Measurements from ENCODE around the gene TYSND1. TPM values are rescaled to one million over a fixed set of nuclear protein-coding genes. Genes with fewer than 3 reads are reported as not detected.
"Not testable (repeated sequence)": the region's sequence is repeated elsewhere in the genome, so short reads cannot be mapped to it uniquely, and the experiment has no call there.

The TYSND1 gene
- total RNA-seq, 2 donors from 2014 or later: 16.2 to 17.6 TPM

DNA sequence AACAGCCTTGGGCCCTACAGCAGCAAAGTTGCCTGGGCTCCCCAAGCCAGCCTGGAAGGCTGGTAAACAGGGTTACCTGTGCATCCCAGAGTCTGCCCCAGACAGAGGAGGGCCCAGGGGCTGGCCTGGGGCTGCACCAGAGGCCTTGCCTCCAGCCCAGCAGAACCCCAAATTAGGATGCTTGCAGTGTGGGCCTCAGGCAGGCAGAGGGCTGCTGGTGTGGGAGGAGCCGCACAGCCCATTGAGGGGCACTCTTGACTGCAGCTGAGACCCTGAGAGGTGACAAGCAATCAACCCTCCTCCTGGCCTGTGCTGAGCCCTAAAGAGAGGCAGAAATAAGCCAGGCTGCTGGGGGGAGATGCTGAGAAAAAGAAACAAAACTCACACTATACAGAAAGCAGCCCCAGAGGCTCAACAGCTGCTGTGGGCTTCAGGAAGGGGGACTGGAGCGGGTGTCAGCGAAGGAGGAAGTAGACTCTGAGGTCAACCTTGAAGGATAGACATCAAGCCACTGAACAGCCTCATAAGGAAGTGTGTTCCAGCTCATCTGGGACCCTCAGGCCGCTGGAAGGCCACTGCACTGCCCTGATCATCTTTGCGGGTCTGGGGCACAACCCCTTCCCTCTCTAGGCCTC is 20.5 kb downstream of the TYSND1 start:
- Histone ChIP-seq H3K27ac (no peak overlapping the region), H3K9me3 (no peaks in the 10 kb centered on the region), H3K4me3 (no peak overlapping the region), H3K36me3 (replicated peaks in 1 of 2; ENCODE audit: insufficient read depth in 1 of 2, low read depth in 2 of 2) (no peaks in the 10 kb centered on the region), H3K27me3 (no peaks in the 10 kb centered on the region), H3K4me1 (no peaks in the 10 kb centered on the region)
- intact Hi-C loops (cut with DNase I): no loop called here
- DNase-seq (no peak), ATAC-seq (no peak)
- 75 to 86% methylated on average over 4 to 5 of the region's 5 CpGs for WGBS, 2 donors
- TF ChIP-seq, protein P1, sequence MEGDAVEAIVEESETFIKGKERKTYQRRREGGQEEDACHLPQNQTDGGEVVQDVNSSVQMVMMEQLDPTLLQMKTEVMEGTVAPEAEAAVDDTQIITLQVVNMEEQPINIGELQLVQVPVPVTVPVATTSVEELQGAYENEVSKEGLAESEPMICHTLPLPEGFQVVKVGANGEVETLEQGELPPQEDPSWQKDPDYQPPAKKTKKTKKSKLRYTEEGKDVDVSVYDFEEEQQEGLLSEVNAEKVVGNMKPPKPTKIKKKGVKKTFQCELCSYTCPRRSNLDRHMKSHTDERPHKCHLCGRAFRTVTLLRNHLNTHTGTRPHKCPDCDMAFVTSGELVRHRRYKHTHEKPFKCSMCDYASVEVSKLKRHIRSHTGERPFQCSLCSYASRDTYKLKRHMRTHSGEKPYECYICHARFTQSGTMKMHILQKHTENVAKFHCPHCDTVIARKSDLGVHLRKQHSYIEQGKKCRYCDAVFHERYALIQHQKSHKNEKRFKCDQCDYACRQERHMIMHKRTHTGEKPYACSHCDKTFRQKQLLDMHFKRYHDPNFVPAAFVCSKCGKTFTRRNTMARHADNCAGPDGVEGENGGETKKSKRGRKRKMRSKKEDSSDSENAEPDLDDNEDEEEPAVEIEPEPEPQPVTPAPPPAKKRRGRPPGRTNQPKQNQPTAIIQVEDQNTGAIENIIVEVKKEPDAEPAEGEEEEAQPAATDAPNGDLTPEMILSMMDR (IDR thresholded peaks at IDR 0.05): no peak
- no peak for TF ChIP-seq POLR2A (IDR thresholded peaks at IDR 0.05)

DNA sequence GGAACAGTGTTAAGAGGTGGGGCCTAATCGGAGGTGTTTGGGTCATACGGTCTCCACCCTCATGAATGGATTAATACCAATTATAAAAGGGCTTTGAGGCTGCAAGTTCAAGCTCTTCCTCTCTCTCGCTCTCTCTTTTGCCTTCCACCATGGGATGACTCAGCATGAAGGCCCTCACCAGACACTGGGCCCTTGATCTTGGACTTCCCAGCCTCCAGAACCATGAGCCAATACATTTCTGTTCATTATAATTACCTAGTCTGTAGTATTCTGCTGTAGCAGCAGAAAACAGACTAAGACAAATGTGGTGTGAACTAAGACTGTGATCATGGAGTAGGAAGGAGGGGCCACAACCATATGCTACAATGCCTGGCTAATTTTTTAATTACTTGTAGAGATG is 21.6 kb downstream of the TYSND1 start:
- ATAC-seq: no peak
- H3K4me3 ChIP-seq: no peak overlapping the region
- TF ChIP-seq POLR2A (IDR thresholded peaks at IDR 0.05): no peak
- TF ChIP-seq, protein P1 (IDR thresholded peaks at IDR 0.05): no peak
- intact Hi-C loops (cut with DNase I): no loop called here
- no peak for DNase-seq
- H3K4me1 ChIP-seq: no peaks in the 10 kb centered on the region
- 95 to 97% methylated on average over 3 of the region's 3 CpGs for WGBS, 2 donors
- H3K36me3 ChIP-seq (replicated peaks in 1 of 2; ENCODE audit: insufficient read depth in 1 of 2, low read depth in 2 of 2): no peaks in the 10 kb centered on the region
- H3K9me3 ChIP-seq: no peaks in the 10 kb centered on the region
- no peaks in the 10 kb centered on the region for H3K27me3 ChIP-seq
- no peak overlapping the region for H3K27ac ChIP-seq

DNA sequence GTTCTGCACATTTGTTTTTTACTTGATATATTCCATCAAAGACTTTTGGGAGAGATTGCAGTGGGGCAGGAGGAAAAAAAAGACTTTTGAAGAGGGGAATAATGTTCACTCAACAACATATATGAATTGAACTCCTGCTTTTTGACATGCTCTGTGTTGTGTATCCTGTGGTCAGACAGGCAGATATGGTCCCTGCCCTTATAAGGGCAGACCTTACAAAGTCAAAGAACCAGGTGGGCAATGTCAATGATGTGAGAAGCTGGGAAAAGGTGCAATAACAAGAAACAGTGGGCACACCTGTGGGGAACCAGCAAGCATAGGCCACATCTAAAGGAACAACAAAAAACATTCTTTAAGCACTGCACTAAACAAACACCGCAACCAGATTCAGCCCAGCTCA is 22.1 kb downstream of the TYSND1 start:
- Histone ChIP-seq H3K27me3 (no peaks in the 10 kb centered on the region), H3K4me3 (no peak overlapping the region), H3K27ac (no peak overlapping the region), H3K36me3 (replicated peaks in 1 of 2; ENCODE audit: insufficient read depth in 1 of 2, low read depth in 2 of 2) (no peaks in the 10 kb centered on the region), H3K4me1 (no peaks in the 10 kb centered on the region), H3K9me3 (no peaks in the 10 kb centered on the region)
- DNase-seq: no peak
- 91 to 94% methylated on average over 1 of the region's 1 CpG for whole genome bisulfite sequencing, 2 donors
- TF ChIP-seq, protein P1 (IDR thresholded peaks at IDR 0.05): no peak
- no peak for TF ChIP-seq POLR2A (IDR thresholded peaks at IDR 0.05)
- ATAC-seq: no peak
- intact Hi-C loops (cut with DNase I): no loop called here

DNA sequence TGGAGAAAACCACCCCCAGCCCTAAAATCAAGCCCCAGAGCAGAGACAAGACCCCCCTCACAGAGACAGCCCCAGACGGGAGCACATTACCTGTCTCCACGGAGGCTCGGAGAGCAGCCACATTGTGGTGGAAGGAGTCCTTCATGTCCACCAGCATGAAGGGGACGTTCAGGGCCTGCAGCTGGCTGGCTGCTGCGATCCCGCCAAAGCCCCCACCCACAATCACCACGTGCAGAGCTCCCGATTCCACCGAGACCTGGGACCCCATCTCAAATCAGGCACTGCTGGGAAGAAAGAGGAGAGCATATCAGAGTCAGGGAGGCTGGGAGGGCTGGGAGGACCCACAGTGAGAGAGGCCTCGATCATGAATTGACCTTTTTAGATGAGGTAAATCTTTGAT is 22.7 kb downstream of the TYSND1 start:
- TF ChIP-seq, protein P1 (IDR thresholded peaks at IDR 0.05): no peak
- no peak for TF ChIP-seq POLR2A (IDR thresholded peaks at IDR 0.05)
- Histone ChIP-seq H3K36me3 (replicated peaks in 1 of 2; ENCODE audit: insufficient read depth in 1 of 2, low read depth in 2 of 2) (no peaks in the 10 kb centered on the region), H3K9me3 (no peaks in the 10 kb centered on the region), H3K27me3 (no peaks in the 10 kb centered on the region), H3K27ac (no peak overlapping the region), H3K4me1 (no peaks in the 10 kb centered on the region), H3K4me3 (no peak overlapping the region)
- intact Hi-C loops (cut with DNase I): no loop called here
- ATAC-seq (no peak), DNase-seq (no peak)
- 89 to 92% methylated on average over 7 to 10 of the region's 10 CpGs for WGBS, 2 donors

DNA sequence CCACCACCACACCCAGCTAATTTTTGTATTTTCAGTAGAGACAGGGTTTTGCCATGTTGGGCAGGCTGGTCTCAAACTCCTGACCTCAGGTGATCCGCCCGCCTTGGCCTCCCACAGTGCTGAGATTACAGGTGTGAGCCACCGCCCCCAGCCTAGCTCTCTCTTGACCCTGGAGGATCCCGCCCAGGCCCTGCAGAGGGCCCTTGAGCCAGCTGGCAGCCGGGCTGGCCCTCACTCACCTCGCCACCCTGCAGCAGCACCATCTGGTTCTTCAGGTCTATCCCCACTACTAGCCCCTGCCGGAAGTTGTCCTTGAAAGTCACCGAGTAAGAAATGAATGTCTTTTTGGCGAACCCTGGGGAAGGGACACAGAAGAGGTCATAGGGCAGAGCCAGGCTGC is 23.3 kb downstream of the TYSND1 start:
- H3K27ac ChIP-seq; H3K27me3 ChIP-seq; intact Hi-C loops (cut with DNase I); H3K4me1 ChIP-seq; H3K36me3 ChIP-seq (replicated peaks in 1 of 2; ENCODE audit: insufficient read depth in 1 of 2, low read depth in 2 of 2); ATAC-seq; DNase-seq; H3K9me3 ChIP-seq; H3K4me3 ChIP-seq: not testable (repeated sequence)
- WGBS, 2 donors: 96 to 97% methylated on average over 9 of the region's 9 CpGs

Data from body of pancreas (tissue), 4 donors.